ENCODE measurements around the gene SMIM30. TPM values are rescaled to one million over a fixed set of nuclear protein-coding genes. Genes with fewer than 3 reads are reported as not detected.

SMIM30 gene
- polyA plus RNA-seq, 4 donors = 49.9 to 113 (median 83.3) TPM

Other genes with a start within 250 kb of the SMIM30 start
- 1 to 10 TPM in 3 of 4 donors, under 1 TPM in 1; 0.89 to 5.3 (median 1.5) TPM for gene GPR85, start 31.7 kb downstream of the SMIM30 start, polyA plus RNA-seq (ENCODE audit: insufficient read length in 4 of 4)

Measured in left renal pelvis (tissue), 4 donors.